Measurements from ENCODE around the gene PRR11.

PRR11 gene

GRCh38 chr17:59244081-59244480 is 88.5 kb downstream of the PRR11 start:
- no peak overlapping the region for H3K4me3 ChIP-seq (ENCODE audit: low read depth, low read length)
- DNase-seq (ENCODE audit: low read depth, low spot score) = no peak
- in situ Hi-C loops (cut with HindIII; ENCODE audit: low sequenced_read_pairs) = no loop called here
- no peak for TF ChIP-seq CTCF (IDR thresholded peaks at IDR 0.05; ENCODE audit: low read depth, low read length)

Data from astrocyte of the spinal cord (primary cell).